Bronchial epithelial cell (primary cell): ENCODE results near the gene SMYD3. TPM values are rescaled to one million over a fixed set of nuclear protein-coding genes. Genes with fewer than 3 reads are reported as not detected.

Source experiments
- DNase-seq: peaks from one replicate; pipeline ENCODE4 v3.0.0-alpha.2; 2010; ENCODE audit warnings: low read depth
- FAIRE-seq: peaks from 2 replicates; lab custom pipeline; 2011; peaks lifted over from hg19 to GRCh38; lab: Jason Lieb, UNC
- H3K27me3 ChIP-seq: 2 replicates; pipeline ENCODE4 v1.5.1; 2011; ENCODE audit warnings: low read length; ENCODE audit not compliant: control insufficient read depth, insufficient read depth
- H3K36me3 ChIP-seq: 2 replicates; pipeline ENCODE4 v1.5.1; 2011; ENCODE audit warnings: low read length; ENCODE audit not compliant: control insufficient read depth, insufficient read depth
- H3K4me3 ChIP-seq: 2 replicates; pipeline ENCODE4 v1.5.1; 2011; ENCODE audit warnings: mild to moderate bottlenecking, low read depth, low read length, control low read depth
- CTCF ChIP-seq: IDR thresholded peaks from 2 replicates; pipeline ENCODE4 v1.5.1; 2011; ENCODE audit warnings: mild to moderate bottlenecking, moderate library complexity, low read length, control low read depth, inconsistent platforms; ENCODE audit not compliant: insufficient read depth, severe bottlenecking
- total RNA-seq: library from RNA; depleted of rRNA; stranded (reverse); fragments of >200 nt; gene quantifications from 2 replicates; pipeline ENCODE4 v1.2.1, GENCODE V29; 2014

SMYD3 gene
- total RNA-seq, 1 donor from 2014 or later, result 17.4 TPM

DNA sequence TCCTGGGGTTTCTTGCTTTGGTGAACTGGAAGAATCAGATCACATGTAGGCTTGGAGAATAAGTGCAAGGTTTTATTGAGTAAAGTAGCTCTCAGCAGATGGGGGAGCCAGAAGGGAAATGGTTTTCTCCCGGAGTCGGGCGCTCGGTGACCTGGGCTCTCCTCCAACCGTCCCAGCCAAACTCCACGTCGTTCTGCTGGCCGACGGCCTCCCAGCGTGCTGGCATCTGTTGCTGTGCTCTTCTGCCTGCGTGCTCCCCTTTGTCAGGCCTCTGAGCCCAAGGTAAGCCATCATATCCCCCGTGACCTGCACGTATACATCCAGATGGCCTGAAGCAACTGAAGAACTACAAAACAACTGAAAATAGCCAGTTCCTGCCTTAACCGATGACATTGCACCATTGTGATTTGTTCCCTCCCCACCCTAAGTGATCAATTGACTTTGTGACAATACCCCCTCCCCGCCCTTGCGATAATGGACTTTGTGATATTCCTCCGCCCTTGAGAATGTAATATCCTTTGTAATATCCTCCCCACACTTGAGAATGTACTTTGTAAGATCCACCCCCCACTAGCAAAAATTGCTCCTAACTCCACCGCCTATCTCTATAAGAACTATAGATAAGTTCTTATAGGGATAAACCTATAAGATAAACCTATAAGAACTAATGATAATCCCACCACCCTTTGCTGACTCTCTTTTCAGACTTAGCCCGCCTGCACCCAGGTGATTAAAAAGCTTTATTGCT is 88.3 kb downstream of the SMYD3 start:
- Histone ChIP-seq H3K4me3 (no peak overlapping the region), H3K36me3 (no peaks in the 10 kb centered on the region), H3K27me3 (no peaks in the 10 kb centered on the region)
- no peak for TF ChIP-seq CTCF
- no peak for FAIRE-seq
- DNase-seq, result no peak

- Histone ChIP-seq H3K27me3 (no peaks in the 10 kb centered on the region), H3K36me3 (no peaks in the 10 kb centered on the region), H3K4me3 (no peak overlapping the region)
- no peak for TF ChIP-seq CTCF
- DNase-seq, result no peak
- FAIRE-seq, result no peak
Measured at GRCh38 chr1:246417813-246418564, 89.1 kb downstream of the SMYD3 start.

DNA sequence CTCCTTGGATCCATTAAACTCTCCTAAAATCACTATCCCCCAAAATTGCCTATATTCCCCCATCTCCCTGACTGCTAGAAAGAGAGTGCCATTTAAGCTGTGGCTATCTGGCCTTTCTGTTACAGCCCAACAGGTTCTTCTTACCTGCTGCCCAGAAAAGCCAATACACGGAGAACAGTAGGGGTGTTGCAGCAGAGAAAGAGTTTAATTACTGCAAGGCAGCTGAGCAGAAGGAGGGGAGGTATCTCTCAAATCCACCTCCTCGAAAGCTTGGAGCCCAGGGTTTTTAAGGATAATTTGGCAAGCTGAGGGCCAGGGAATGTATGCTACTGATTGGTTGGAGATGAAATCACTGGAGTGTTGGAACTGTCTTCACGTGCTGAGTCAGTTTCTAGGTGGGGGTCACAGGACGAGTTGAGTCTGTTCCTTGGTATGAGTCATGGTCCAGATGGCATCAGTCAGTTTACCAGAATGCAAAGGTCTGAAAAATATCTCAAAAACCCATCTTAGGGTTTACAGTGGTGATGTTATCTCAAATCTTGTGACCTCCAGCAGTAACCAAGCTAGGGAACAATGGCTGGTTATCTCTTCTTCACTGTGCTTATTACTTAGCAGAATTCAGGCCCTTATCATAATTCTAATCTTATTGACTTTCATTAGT is 89.8 kb downstream of the SMYD3 start:
- FAIRE-seq (no peak), DNase-seq (peak; percentile 32)
- no peak for TF ChIP-seq CTCF
- Histone ChIP-seq H3K36me3 (no peaks in the 10 kb centered on the region), H3K4me3 (no peak overlapping the region), H3K27me3 (no peaks in the 10 kb centered on the region)

GRCh38 chr1:246416261-246416660 is 90.8 kb downstream of the SMYD3 start:
- H3K36me3 ChIP-seq, result no peaks in the 10 kb centered on the region
- no peak for TF ChIP-seq CTCF
- no peak overlapping the region for H3K4me3 ChIP-seq
- H3K27me3 ChIP-seq, result no peaks in the 10 kb centered on the region
- DNase-seq (no peak), FAIRE-seq (no peak)

DNA sequence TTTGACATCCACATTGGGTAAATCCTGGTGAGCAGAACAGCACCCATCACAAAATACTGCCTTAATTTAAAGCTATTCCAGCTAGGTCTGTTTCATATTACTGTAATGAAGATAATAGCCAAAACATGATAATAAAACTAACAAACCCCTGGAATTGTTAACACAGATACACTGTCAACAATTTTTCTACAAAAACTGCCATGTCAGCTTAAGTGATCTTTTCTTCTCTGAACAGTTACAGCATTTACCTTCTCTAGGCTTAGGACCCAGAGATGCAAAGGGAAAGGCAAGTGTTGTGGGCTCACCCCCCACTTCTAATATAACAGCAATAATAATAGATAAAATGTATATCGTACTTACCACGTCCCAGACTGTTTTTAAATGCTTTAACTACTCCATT is 92.1 kb downstream of the SMYD3 start:
- no peaks in the 10 kb centered on the region for H3K27me3 ChIP-seq
- DNase-seq (no peak), FAIRE-seq (no peak)
- H3K36me3 ChIP-seq, result no peaks in the 10 kb centered on the region
- TF ChIP-seq CTCF, result no peak
- H3K4me3 ChIP-seq, result no peak overlapping the region
